Neural progenitor cell (in vitro differentiated cells): ENCODE data around the gene ATG13. TPM values are rescaled to one million over a fixed set of nuclear protein-coding genes. Genes with fewer than 3 reads are reported as not detected.

Source experiments
- DNase-seq: peaks from one replicate; pipeline ENCODE4 v3.0.0-alpha.2; 2016; ENCODE audit warnings: low spot score
- H2AFZ ChIP-seq: fragments of 200-600 bp; sonication (generic); replicated peaks from 2 replicates; pipeline ENCODE4 v1.6.1; 2016; ENCODE audit warnings: antibody characterized with exemption
- H3F3A ChIP-seq: fragments of 200-600 bp; sonication (generic); 2 replicates; pipeline ENCODE4 v1.6.1; 2016; ENCODE audit warnings: antibody characterized with exemption, low read depth
- H3K27ac ChIP-seq: fragments of 200-600 bp; sonication (generic); 2 replicates; pipeline ENCODE4 v1.5.1; 2016; ENCODE audit warnings: mild to moderate bottlenecking
- H3K27me3 ChIP-seq: fragments of 200-600 bp; sonication (generic); 2 replicates; pipeline ENCODE4 v1.6.1; 2016; ENCODE audit warnings: mild to moderate bottlenecking, moderate library complexity
- H3K36me3 ChIP-seq: fragments of 200-600 bp; sonication (generic); 2 replicates; pipeline ENCODE4 v1.5.1; 2016
- H3K4me1 ChIP-seq: fragments of 200-600 bp; sonication (generic); 2 replicates; pipeline ENCODE4 v1.6.1; 2016; ENCODE audit warnings: mixed run types
- H3K4me2 ChIP-seq: fragments of 200-600 bp; sonication (generic); 2 replicates; pipeline ENCODE4 v1.6.1; 2016
- H3K4me3 ChIP-seq: fragments of 200-600 bp; sonication (generic); 2 replicates; pipeline ENCODE4 v1.5.1; 2016
- H3K79me2 ChIP-seq: fragments of 200-600 bp; sonication (generic); 2 replicates; pipeline ENCODE4 v1.6.1; 2016; ENCODE audit warnings: low read depth
- H3K9ac ChIP-seq: fragments of 200-600 bp; sonication (generic); 2 replicates; pipeline ENCODE4 v1.6.1; 2016
- H3K9me3 ChIP-seq: fragments of 200-600 bp; sonication (generic); 2 replicates; pipeline ENCODE4 v1.5.1; 2016; ENCODE audit warnings: low read depth
- H4K20me1 ChIP-seq: fragments of 200-600 bp; sonication (generic); 2 replicates; pipeline ENCODE4 v1.6.1; 2016; ENCODE audit warnings: low read depth
- H3K27ac Mint-ChIP-seq: 3 replicates; pipeline ENCODE4 v1.8.0; 2021; ENCODE audit warnings: mixed read lengths
- H3K27me3 Mint-ChIP-seq: 2 replicates; pipeline ENCODE4 v1.8.0; 2022; ENCODE audit warnings: low read depth, mild to moderate bottlenecking, inconsistent platforms, moderate library complexity, mixed read lengths; ENCODE audit not compliant: insufficient read depth
- H3K36me3 Mint-ChIP-seq: 3 replicates; pipeline ENCODE4 v1.8.0; 2021; ENCODE audit warnings: mixed read lengths
- H3K4me1 Mint-ChIP-seq: 3 replicates; pipeline ENCODE4 v1.8.0; 2021; ENCODE audit warnings: mixed read lengths
- H3K4me3 Mint-ChIP-seq: 3 replicates; pipeline ENCODE4 v1.8.0; 2021; ENCODE audit warnings: mild to moderate bottlenecking, moderate library complexity, mixed read lengths
- H3K9me3 Mint-ChIP-seq: 3 replicates; pipeline ENCODE4 v1.8.0; 2020; ENCODE audit warnings: mixed read lengths
- CTCF ChIP-seq: fragments of 200-600 bp; sonication (generic); IDR thresholded peaks from 2 replicates; pipeline ENCODE4 v1.5.1; 2017; ENCODE audit warnings: antibody characterized with exemption, mild to moderate bottlenecking
- EZH2 ChIP-seq: fragments of 200-600 bp; sonication (generic); IDR thresholded peaks from 2 replicates; pipeline ENCODE4 v1.6.1; 2017; ENCODE audit warnings: antibody characterized with exemption, mild to moderate bottlenecking, moderate library complexity
- EZH2phosphoT487 ChIP-seq: fragments of 200-600 bp; sonication (generic); IDR thresholded peaks from 2 replicates; pipeline ENCODE4 v1.6.1; 2017; ENCODE audit warnings: antibody characterized with exemption
- total RNA-seq: library from RNA; depleted of rRNA; stranded (reverse); fragments of >200 nt; gene quantifications from 2 replicates; pipeline ENCODE4 v1.2.3, GENCODE V29; 2015; ENCODE audit warnings: low replicate concordance

Gene ATG13
- total RNA-seq, 1 donor from 2014 or later = 75.4 TPM

DNA sequence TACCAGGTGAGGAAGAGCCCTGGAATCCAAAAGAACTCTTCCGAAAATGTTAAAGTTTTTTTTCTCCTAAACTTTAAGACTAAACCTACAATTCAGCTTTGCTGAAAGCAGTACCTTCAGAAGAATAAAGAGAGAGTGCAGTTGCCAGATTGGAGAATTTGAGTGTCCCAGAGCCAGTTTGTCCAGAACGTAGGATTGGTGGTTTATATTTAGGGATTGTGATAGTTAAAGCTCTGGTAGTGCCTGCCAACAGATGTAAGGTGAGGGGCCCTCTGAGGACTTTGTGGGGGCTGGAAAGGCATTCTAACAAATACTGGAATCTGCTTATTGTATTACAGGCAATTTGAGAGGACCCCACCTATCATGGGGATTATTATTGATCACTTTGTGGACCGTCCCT is 39.8 kb downstream of the ATG13 start:
- H3K4me2 ChIP-seq = no peak overlapping the region
- TF ChIP-seq EZH2 = no peak
- no peak for TF ChIP-seq EZH2phosphoT487
- TF ChIP-seq CTCF = no peak
- H3K27ac ChIP-seq = no peak overlapping the region
- H3K4me3 Mint-ChIP-seq = no peak overlapping the region
- H3K27ac Mint-ChIP-seq = no peak overlapping the region
- no peaks in the 10 kb centered on the region for H3K9me3 Mint-ChIP-seq
- H3K79me2 ChIP-seq = no peaks in the 10 kb centered on the region
- no peaks in the 10 kb centered on the region for H3K4me1 ChIP-seq
- H3K27me3 ChIP-seq = no peaks in the 10 kb centered on the region
- H3K4me3 ChIP-seq = no peak overlapping the region
- peaks cover 21% of the 10 kb centered on the region for H3K36me3 Mint-ChIP-seq
- no peaks in the 10 kb centered on the region for H3K27me3 Mint-ChIP-seq
- no peak overlapping the region for H2AFZ ChIP-seq
- peaks cover 3% of the 10 kb centered on the region for H3K36me3 ChIP-seq
- no peaks in the 10 kb centered on the region for H3F3A ChIP-seq
- no peaks in the 10 kb centered on the region for H4K20me1 ChIP-seq
- H3K4me1 Mint-ChIP-seq = no peaks in the 10 kb centered on the region
- H3K9me3 ChIP-seq = no peaks in the 10 kb centered on the region
- H3K9ac ChIP-seq = no peak overlapping the region
- no peak for DNase-seq

DNA sequence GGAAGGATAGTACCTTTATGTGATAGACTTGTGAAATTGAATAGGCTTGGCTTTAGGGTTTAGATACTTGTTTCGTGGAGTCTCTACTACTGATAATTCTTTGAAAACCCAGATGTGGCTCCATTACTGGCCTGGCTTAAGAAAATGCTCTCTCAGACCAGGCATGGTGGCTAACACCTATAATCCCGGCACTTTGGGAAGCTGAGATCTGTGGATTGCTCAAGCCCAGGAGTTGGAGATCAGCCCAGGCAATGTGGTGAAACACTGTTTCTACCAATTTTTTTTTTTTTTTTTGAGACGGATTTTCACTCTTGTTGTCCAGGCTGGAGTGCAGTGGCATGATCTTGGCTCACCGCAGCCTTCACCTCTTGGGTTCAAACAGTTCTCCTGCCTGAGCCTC is 40.9 kb downstream of the ATG13 start:
- Mint-ChIP-seq H3K9me3 (no peaks in the 10 kb centered on the region), H3K4me3 (no peak overlapping the region), H3K27me3 (no peaks in the 10 kb centered on the region), H3K4me1 (no peaks in the 10 kb centered on the region), H3K27ac (no peak overlapping the region), H3K36me3 (peaks cover 23% of the 10 kb centered on the region)
- Histone ChIP-seq H3K27ac (no peak overlapping the region), H3F3A (no peaks in the 10 kb centered on the region), H3K4me1 (no peaks in the 10 kb centered on the region), H3K4me2 (no peak overlapping the region), H3K9me3 (no peaks in the 10 kb centered on the region), H4K20me1 (no peaks in the 10 kb centered on the region), H2AFZ (no peak overlapping the region), H3K27me3 (no peaks in the 10 kb centered on the region), H3K4me3 (no peak overlapping the region), H3K9ac (no peak overlapping the region), H3K36me3 (peaks cover 1% of the 10 kb centered on the region), H3K79me2 (no peaks in the 10 kb centered on the region)
- DNase-seq = no peak
- TF ChIP-seq EZH2phosphoT487 = no peak
- no peak for TF ChIP-seq CTCF

- no peaks in the 10 kb centered on the region for H3K9me3 Mint-ChIP-seq
- no peaks in the 10 kb centered on the region for H3K79me2 ChIP-seq
- H3K9me3 ChIP-seq = no peaks in the 10 kb centered on the region
- DNase-seq = no peak
- no peak overlapping the region for H3K4me2 ChIP-seq
- no peaks in the 10 kb centered on the region for H3K4me1 Mint-ChIP-seq
- H3K36me3 Mint-ChIP-seq = peaks cover 25% of the 10 kb centered on the region
- no peak overlapping the region for H2AFZ ChIP-seq
- no peaks in the 10 kb centered on the region for H3K27me3 Mint-ChIP-seq
- no peak overlapping the region for H3K4me3 ChIP-seq
- no peak overlapping the region for H3K27ac ChIP-seq
- TF ChIP-seq EZH2 = no peak
- TF ChIP-seq EZH2phosphoT487 = no peak
- TF ChIP-seq CTCF = no peak
- no peak overlapping the region for H3K27ac Mint-ChIP-seq
- no peak overlapping the region for H3K9ac ChIP-seq
- H4K20me1 ChIP-seq = no peaks in the 10 kb centered on the region
- no peaks in the 10 kb centered on the region for H3F3A ChIP-seq
- no peaks in the 10 kb centered on the region for H3K36me3 ChIP-seq
- H3K27me3 ChIP-seq = no peaks in the 10 kb centered on the region
- H3K4me1 ChIP-seq = no peaks in the 10 kb centered on the region
- H3K4me3 Mint-ChIP-seq = no peak overlapping the region
Measured at GRCh38 chr11:46659908-46660307, 42.6 kb downstream of the ATG13 start.

DNA sequence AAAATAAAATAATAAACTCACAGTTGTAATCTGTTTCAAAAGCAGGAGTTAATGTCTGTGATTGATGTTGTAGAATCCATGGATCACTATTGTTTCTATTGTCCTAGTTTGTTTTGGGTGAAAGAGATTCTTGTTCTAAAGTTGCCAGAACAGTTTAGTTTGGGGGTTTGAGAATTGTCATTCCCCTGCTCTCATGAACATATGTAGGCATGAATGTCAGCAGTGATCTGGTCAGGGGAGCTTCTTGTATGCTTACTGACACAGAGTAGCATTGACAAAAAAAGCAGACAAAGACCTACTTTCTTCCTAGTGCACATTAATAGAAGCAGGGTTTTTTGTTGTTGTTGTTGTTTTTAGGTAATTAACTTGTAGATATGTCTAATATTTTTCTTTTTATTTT is 44.5 kb downstream of the ATG13 start:
- Histone ChIP-seq H3K4me3 (no peak overlapping the region), H3K27ac (no peak overlapping the region), H3F3A (no peaks in the 10 kb centered on the region), H3K79me2 (no peaks in the 10 kb centered on the region), H4K20me1 (no peaks in the 10 kb centered on the region), H3K4me1 (no peaks in the 10 kb centered on the region), H3K9me3 (no peaks in the 10 kb centered on the region), H3K9ac (no peak overlapping the region), H3K36me3 (no peaks in the 10 kb centered on the region), H2AFZ (no peak overlapping the region), H3K27me3 (no peaks in the 10 kb centered on the region), H3K4me2 (no peak overlapping the region)
- TF ChIP-seq EZH2phosphoT487 = no peak
- TF ChIP-seq CTCF = no peak
- TF ChIP-seq EZH2 = no peak
- no peak for DNase-seq
- Mint-ChIP-seq H3K9me3 (no peaks in the 10 kb centered on the region), H3K4me1 (peaks cover 3% of the 10 kb centered on the region), H3K4me3 (no peak overlapping the region), H3K36me3 (peaks cover 32% of the 10 kb centered on the region), H3K27ac (no peak overlapping the region), H3K27me3 (no peaks in the 10 kb centered on the region)
